ENCODE results near the gene FABP6. TPM values are rescaled to one million over a fixed set of nuclear protein-coding genes. Genes with fewer than 3 reads are reported as not detected.

FABP6 gene
- total RNA-seq, 4 donors from 2014 or later: 2.5 TPM; not detected in 3

- H3K36me3 ChIP-seq: no peaks in the 10 kb centered on the region
- H3K27ac ChIP-seq: no peak overlapping the region
- no peak for DNase-seq (ENCODE audit: low spot score in 2 of 2)
- no peaks in the 10 kb centered on the region for H3K9me3 ChIP-seq
- H3K4me1 ChIP-seq: peaks cover 3% of the 10 kb centered on the region
- TF ChIP-seq CTCF (IDR thresholded peaks at IDR 0.05) (no peak), POLR2A (IDR thresholded peaks at IDR 0.05) (no peak), EP300 (IDR thresholded peaks at IDR 0.05) (no peak), POLR2AphosphoS5 (IDR thresholded peaks at IDR 0.05) (no peak)
- H3K4me3 ChIP-seq: no peak overlapping the region
- no peaks in the 10 kb centered on the region for H3K27me3 ChIP-seq
- WGBS: 82% methylated on average over 9 of the region's 9 CpGs
Measured at GRCh38 chr5:160210606-160211005, 18.7 kb upstream of the FABP6 start.

- no peak for DNase-seq (ENCODE audit: low spot score in 2 of 2)
- Histone ChIP-seq H3K36me3 (no peaks in the 10 kb centered on the region), H3K9me3 (no peaks in the 10 kb centered on the region), H3K27me3 (no peaks in the 10 kb centered on the region), H3K4me3 (no peak overlapping the region), H3K27ac (no peak overlapping the region), H3K4me1 (peaks cover 3% of the 10 kb centered on the region)
- WGBS: 92% methylated on average over 1 of the region's 2 CpGs
- no peak for TF ChIP-seq CTCF (IDR thresholded peaks at IDR 0.05)
- no peak for TF ChIP-seq EP300 (IDR thresholded peaks at IDR 0.05)
- TF ChIP-seq POLR2A (IDR thresholded peaks at IDR 0.05): no peak
- TF ChIP-seq POLR2AphosphoS5 (IDR thresholded peaks at IDR 0.05): no peak
Measured at GRCh38 chr5:160211352-160211751, 18.0 kb upstream of the FABP6 start.

GRCh38 chr5:160213537-160213936 lies 15.8 kb upstream of the FABP6 start:
- Histone ChIP-seq H3K36me3 (no peaks in the 10 kb centered on the region), H3K27ac (no peak overlapping the region), H3K9me3 (no peaks in the 10 kb centered on the region), H3K4me1 (peaks cover 3% of the 10 kb centered on the region), H3K27me3 (no peaks in the 10 kb centered on the region), H3K4me3 (no peak overlapping the region)
- no peak for TF ChIP-seq CTCF (IDR thresholded peaks at IDR 0.05)
- no peak for TF ChIP-seq EP300 (IDR thresholded peaks at IDR 0.05)
- no peak for TF ChIP-seq POLR2AphosphoS5 (IDR thresholded peaks at IDR 0.05)
- TF ChIP-seq POLR2A (IDR thresholded peaks at IDR 0.05): no peak
- 85% methylated on average over 5 of the region's 5 CpGs for WGBS
- no peak for DNase-seq (ENCODE audit: low spot score in 2 of 2)

GRCh38 chr5:160219356-160219755 lies 9.9 kb upstream of the FABP6 start:
- TF ChIP-seq POLR2AphosphoS5 (IDR thresholded peaks at IDR 0.05) (no peak), POLR2A (IDR thresholded peaks at IDR 0.05) (no peak), EP300 (IDR thresholded peaks at IDR 0.05) (no peak), CTCF (IDR thresholded peaks at IDR 0.05) (no peak)
- Histone ChIP-seq H3K4me3 (no peak overlapping the region), H3K27me3 (no peaks in the 10 kb centered on the region), H3K9me3 (no peaks in the 10 kb centered on the region), H3K27ac (no peak overlapping the region), H3K36me3 (no peaks in the 10 kb centered on the region), H3K4me1 (no peaks in the 10 kb centered on the region)
- 80% methylated on average over 4 of the region's 4 CpGs for WGBS
- no peak for DNase-seq (ENCODE audit: low spot score in 2 of 2)

GRCh38 chr5:160221082-160221481 lies 8.2 kb upstream of the FABP6 start:
- Histone ChIP-seq H3K27me3 (no peaks in the 10 kb centered on the region), H3K9me3 (no peaks in the 10 kb centered on the region), H3K4me3 (no peak overlapping the region), H3K36me3 (no peaks in the 10 kb centered on the region), H3K4me1 (no peaks in the 10 kb centered on the region), H3K27ac (no peak overlapping the region)
- 89% methylated on average over 3 of the region's 3 CpGs for WGBS
- TF ChIP-seq POLR2AphosphoS5 (IDR thresholded peaks at IDR 0.05) (no peak), CTCF (IDR thresholded peaks at IDR 0.05) (no peak)
- no peak for DNase-seq (ENCODE audit: low spot score in 2 of 2)

Measured in suprapubic skin (tissue), 4 donors.